ENCODE results near the gene L3MBTL4.

L3MBTL4 gene

GRCh38 chr18:5998166-5998881 is 416.4 kb downstream of the L3MBTL4 start:
- H3K4me3 ChIP-seq (ENCODE audit: low read depth in 1 of 2, low read length in 2 of 2) = no peak overlapping the region
- H3K27ac ChIP-seq (ENCODE audit: low read length) = no peak overlapping the region
- no peaks in the 10 kb centered on the region for H3K4me1 ChIP-seq (ENCODE audit: control insufficient read depth in 1 of 2, insufficient read depth in 2 of 2, low read length in 2 of 2)
- H3K27me3 ChIP-seq (ENCODE audit: low read depth, low read length) = no peaks in the 10 kb centered on the region
- peaks cover 0 to 7% of the 10 kb centered on the region in 2 donors for H3K9me3 ChIP-seq (ENCODE audit: control insufficient read depth in 1 of 2, low read length in 2 of 2)
- H3K36me3 ChIP-seq (ENCODE audit: control insufficient read depth in 1 of 2, insufficient read depth in 2 of 2, low read length in 2 of 2) = no peaks in the 10 kb centered on the region

GRCh38 chr18:5997361-5997760 is 417.4 kb downstream of the L3MBTL4 start:
- Histone ChIP-seq H3K36me3 (ENCODE audit: control insufficient read depth in 1 of 2, insufficient read depth in 2 of 2, low read length in 2 of 2) (no peaks in the 10 kb centered on the region), H3K27me3 (ENCODE audit: low read depth, low read length) (no peaks in the 10 kb centered on the region), H3K27ac (ENCODE audit: low read length) (no peak overlapping the region), H3K9me3 (ENCODE audit: control insufficient read depth in 1 of 2, low read length in 2 of 2) (peaks cover 0 to 7% of the 10 kb centered on the region in 2 donors), H3K4me3 (ENCODE audit: low read depth in 1 of 2, low read length in 2 of 2) (no peak overlapping the region), H3K4me1 (ENCODE audit: control insufficient read depth in 1 of 2, insufficient read depth in 2 of 2, low read length in 2 of 2) (no peaks in the 10 kb centered on the region)

GRCh38 chr18:5995626-5996025 is 419.1 kb downstream of the L3MBTL4 start:
- H3K27ac ChIP-seq (ENCODE audit: low read length) = no peak overlapping the region
- peaks cover 0 to 7% of the 10 kb centered on the region in 2 donors for H3K9me3 ChIP-seq (ENCODE audit: control insufficient read depth in 1 of 2, low read length in 2 of 2)
- H3K4me3 ChIP-seq (ENCODE audit: low read depth in 1 of 2, low read length in 2 of 2) = no peak overlapping the region
- H3K27me3 ChIP-seq (ENCODE audit: low read depth, low read length) = no peaks in the 10 kb centered on the region
- H3K4me1 ChIP-seq (ENCODE audit: control insufficient read depth in 1 of 2, insufficient read depth in 2 of 2, low read length in 2 of 2) = no peaks in the 10 kb centered on the region
- no peaks in the 10 kb centered on the region for H3K36me3 ChIP-seq (ENCODE audit: control insufficient read depth in 1 of 2, insufficient read depth in 2 of 2, low read length in 2 of 2)

- no peaks in the 10 kb centered on the region for H3K4me1 ChIP-seq (ENCODE audit: control insufficient read depth in 1 of 2, insufficient read depth in 2 of 2, low read length in 2 of 2)
- H3K27me3 ChIP-seq (ENCODE audit: low read depth, low read length) = no peaks in the 10 kb centered on the region
- no peak overlapping the region for H3K4me3 ChIP-seq (ENCODE audit: low read depth in 1 of 2, low read length in 2 of 2)
- no peaks in the 10 kb centered on the region for H3K36me3 ChIP-seq (ENCODE audit: control insufficient read depth in 1 of 2, insufficient read depth in 2 of 2, low read length in 2 of 2)
- no peaks in the 10 kb centered on the region for H3K9me3 ChIP-seq (ENCODE audit: control insufficient read depth in 1 of 2, low read length in 2 of 2)
- H3K27ac ChIP-seq (ENCODE audit: low read length) = no peak overlapping the region
These were observed 420.8 kb downstream of the L3MBTL4 start for GRCh38 chr18:5993938-5994337.

GRCh38 chr18:5992381-5992780 is 422.3 kb downstream of the L3MBTL4 start:
- Histone ChIP-seq H3K27me3 (ENCODE audit: low read depth, low read length) (no peaks in the 10 kb centered on the region), H3K27ac (ENCODE audit: low read length) (no peak overlapping the region), H3K9me3 (ENCODE audit: control insufficient read depth in 1 of 2, low read length in 2 of 2) (no peaks in the 10 kb centered on the region)

GRCh38 chr18:5987249-5987648 is 427.5 kb downstream of the L3MBTL4 start:
- no peaks in the 10 kb centered on the region for H3K4me1 ChIP-seq (ENCODE audit: control insufficient read depth in 1 of 2, insufficient read depth in 2 of 2, low read length in 2 of 2)
- no peaks in the 10 kb centered on the region for H3K27me3 ChIP-seq (ENCODE audit: low read depth, low read length)
- no peak overlapping the region for H3K27ac ChIP-seq (ENCODE audit: low read length)
- no peaks in the 10 kb centered on the region for H3K9me3 ChIP-seq (ENCODE audit: control insufficient read depth in 1 of 2, low read length in 2 of 2)
- H3K4me3 ChIP-seq (ENCODE audit: low read depth in 1 of 2, low read length in 2 of 2) = no peak overlapping the region
- no peaks in the 10 kb centered on the region for H3K36me3 ChIP-seq (ENCODE audit: control insufficient read depth in 1 of 2, insufficient read depth in 2 of 2, low read length in 2 of 2)

More at GRCh38 chr18:5992381-5992780, 422.3 kb downstream of the L3MBTL4 start:
- Histone ChIP-seq H3K36me3 (ENCODE audit: control insufficient read depth in 1 of 2, insufficient read depth in 2 of 2, low read length in 2 of 2) (no peaks in the 10 kb centered on the region), H3K4me3 (ENCODE audit: low read depth in 1 of 2, low read length in 2 of 2) (no peak overlapping the region), H3K4me1 (ENCODE audit: control insufficient read depth in 1 of 2, insufficient read depth in 2 of 2, low read length in 2 of 2) (no peaks in the 10 kb centered on the region)

- Histone ChIP-seq H3K27ac (ENCODE audit: low read length) (no peak overlapping the region), H3K9me3 (ENCODE audit: control insufficient read depth in 1 of 2, low read length in 2 of 2) (no peaks in the 10 kb centered on the region), H3K27me3 (ENCODE audit: low read depth, low read length) (no peaks in the 10 kb centered on the region), H3K36me3 (ENCODE audit: control insufficient read depth in 1 of 2, insufficient read depth in 2 of 2, low read length in 2 of 2) (no peaks in the 10 kb centered on the region), H3K4me1 (ENCODE audit: control insufficient read depth in 1 of 2, insufficient read depth in 2 of 2, low read length in 2 of 2) (no peaks in the 10 kb centered on the region), H3K4me3 (ENCODE audit: low read depth in 1 of 2, low read length in 2 of 2) (no peak overlapping the region)
These were observed 428.3 kb downstream of the L3MBTL4 start for GRCh38 chr18:5986257-5986931.

GRCh38 chr18:5984245-5984644 is 430.5 kb downstream of the L3MBTL4 start:
- no peak overlapping the region for H3K27ac ChIP-seq (ENCODE audit: low read length)

GRCh38 chr18:5983488-5983887 is 431.2 kb downstream of the L3MBTL4 start:
- Histone ChIP-seq H3K36me3 (ENCODE audit: control insufficient read depth in 1 of 2, insufficient read depth in 2 of 2, low read length in 2 of 2) (no peaks in the 10 kb centered on the region), H3K27me3 (ENCODE audit: low read depth, low read length) (no peaks in the 10 kb centered on the region), H3K4me3 (ENCODE audit: low read depth in 1 of 2, low read length in 2 of 2) (no peak overlapping the region), H3K27ac (ENCODE audit: low read length) (no peak overlapping the region), H3K9me3 (ENCODE audit: control insufficient read depth in 1 of 2, low read length in 2 of 2) (no peaks in the 10 kb centered on the region), H3K4me1 (ENCODE audit: control insufficient read depth in 1 of 2, insufficient read depth in 2 of 2, low read length in 2 of 2) (no peaks in the 10 kb centered on the region)

More at GRCh38 chr18:5984245-5984644, 430.5 kb downstream of the L3MBTL4 start:
- H3K36me3 ChIP-seq (ENCODE audit: control insufficient read depth in 1 of 2, insufficient read depth in 2 of 2, low read length in 2 of 2) = no peaks in the 10 kb centered on the region
- H3K4me1 ChIP-seq (ENCODE audit: control insufficient read depth in 1 of 2, insufficient read depth in 2 of 2, low read length in 2 of 2) = no peaks in the 10 kb centered on the region
- H3K9me3 ChIP-seq (ENCODE audit: control insufficient read depth in 1 of 2, low read length in 2 of 2) = no peaks in the 10 kb centered on the region
- H3K27me3 ChIP-seq (ENCODE audit: low read depth, low read length) = no peaks in the 10 kb centered on the region
- no peak overlapping the region for H3K4me3 ChIP-seq (ENCODE audit: low read depth in 1 of 2, low read length in 2 of 2)

- Histone ChIP-seq H3K27me3 (ENCODE audit: low read depth, low read length) (no peaks in the 10 kb centered on the region), H3K27ac (ENCODE audit: low read length) (no peak overlapping the region), H3K4me3 (ENCODE audit: low read depth in 1 of 2, low read length in 2 of 2) (no peak overlapping the region), H3K36me3 (ENCODE audit: control insufficient read depth in 1 of 2, insufficient read depth in 2 of 2, low read length in 2 of 2) (no peaks in the 10 kb centered on the region), H3K9me3 (ENCODE audit: control insufficient read depth in 1 of 2, low read length in 2 of 2) (no peaks in the 10 kb centered on the region), H3K4me1 (ENCODE audit: control insufficient read depth in 1 of 2, insufficient read depth in 2 of 2, low read length in 2 of 2) (no peaks in the 10 kb centered on the region)
These were observed 432.4 kb downstream of the L3MBTL4 start for GRCh38 chr18:5982332-5982731.

- H3K27me3 ChIP-seq (ENCODE audit: low read depth, low read length) = no peaks in the 10 kb centered on the region
- H3K36me3 ChIP-seq (ENCODE audit: control insufficient read depth in 1 of 2, insufficient read depth in 2 of 2, low read length in 2 of 2) = no peaks in the 10 kb centered on the region
- no peak overlapping the region for H3K4me3 ChIP-seq (ENCODE audit: low read depth in 1 of 2, low read length in 2 of 2)
- no peaks in the 10 kb centered on the region for H3K9me3 ChIP-seq (ENCODE audit: control insufficient read depth in 1 of 2, low read length in 2 of 2)
- H3K27ac ChIP-seq (ENCODE audit: low read length) = no peak overlapping the region
- H3K4me1 ChIP-seq (ENCODE audit: control insufficient read depth in 1 of 2, insufficient read depth in 2 of 2, low read length in 2 of 2) = no peaks in the 10 kb centered on the region
These were observed 434.0 kb downstream of the L3MBTL4 start for GRCh38 chr18:5980721-5981120.

All from muscle layer of duodenum (tissue), 2 donors.